CD4-positive, alpha-beta T cell treated with Interleukin-6 for 4 hours (primary cell): ENCODE results near the gene MAML3.

ENCODE experiments used
- DNase-seq: peaks from one replicate; pipeline ENCODE4 v3.0.0-alpha.2; 2020; ENCODE audit warnings: mixed read lengths

MAML3 gene

DNA sequence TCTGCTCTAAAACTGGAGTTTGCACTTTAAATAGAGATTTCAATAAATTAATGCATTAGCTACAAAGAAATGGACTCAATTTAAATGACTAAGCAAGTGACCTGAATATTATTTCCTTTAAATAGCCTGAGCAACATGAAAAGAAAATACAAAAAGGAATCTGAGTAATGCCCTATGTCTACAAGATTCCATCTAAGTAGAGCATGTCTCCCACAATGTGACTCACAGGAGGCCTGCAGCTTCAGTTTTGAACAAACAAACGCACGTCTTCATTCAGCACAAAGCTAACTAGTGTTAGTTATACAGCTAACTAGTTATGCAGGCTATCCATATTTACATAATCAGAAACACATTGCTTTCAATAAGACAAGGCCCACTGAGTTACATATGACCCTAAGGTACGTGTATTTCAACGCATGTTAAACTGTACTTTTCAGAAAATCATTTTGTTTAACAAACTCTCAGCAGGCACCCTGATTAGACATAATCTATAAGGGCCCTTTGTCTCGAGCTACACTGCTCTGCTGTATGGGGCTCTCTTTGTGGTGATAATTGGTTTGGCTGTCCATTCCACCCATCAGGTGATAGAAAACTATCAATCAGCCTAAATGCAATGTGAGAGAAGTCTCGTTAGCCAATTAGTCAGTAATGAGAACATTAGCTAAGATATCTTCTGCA, 116.5 kb downstream of the MAML3 start:
- no peak for DNase-seq

- DNase-seq: no peak
Observed at GRCh38 chr4:140031706-140032105, 122.3 kb downstream of the MAML3 start.

DNA sequence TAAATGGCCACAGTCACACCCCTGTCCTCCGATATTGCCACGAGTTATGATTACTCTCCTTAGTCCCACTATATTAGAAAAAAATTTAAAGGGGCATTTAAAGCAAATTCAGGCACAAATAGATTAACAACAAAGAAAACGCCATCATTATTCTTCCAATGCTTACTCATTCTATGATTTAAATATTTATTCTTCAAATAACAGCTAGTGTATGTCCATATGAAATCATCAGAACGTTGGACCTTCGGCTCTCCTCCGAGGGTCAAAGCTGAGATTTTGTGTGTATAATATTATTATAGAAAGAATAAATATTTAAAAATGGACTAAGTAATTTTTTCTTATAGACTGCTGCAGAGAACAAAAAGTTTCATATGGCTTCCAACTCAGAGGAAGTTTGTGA, 122.9 kb downstream of the MAML3 start:
- no peak for DNase-seq

DNA sequence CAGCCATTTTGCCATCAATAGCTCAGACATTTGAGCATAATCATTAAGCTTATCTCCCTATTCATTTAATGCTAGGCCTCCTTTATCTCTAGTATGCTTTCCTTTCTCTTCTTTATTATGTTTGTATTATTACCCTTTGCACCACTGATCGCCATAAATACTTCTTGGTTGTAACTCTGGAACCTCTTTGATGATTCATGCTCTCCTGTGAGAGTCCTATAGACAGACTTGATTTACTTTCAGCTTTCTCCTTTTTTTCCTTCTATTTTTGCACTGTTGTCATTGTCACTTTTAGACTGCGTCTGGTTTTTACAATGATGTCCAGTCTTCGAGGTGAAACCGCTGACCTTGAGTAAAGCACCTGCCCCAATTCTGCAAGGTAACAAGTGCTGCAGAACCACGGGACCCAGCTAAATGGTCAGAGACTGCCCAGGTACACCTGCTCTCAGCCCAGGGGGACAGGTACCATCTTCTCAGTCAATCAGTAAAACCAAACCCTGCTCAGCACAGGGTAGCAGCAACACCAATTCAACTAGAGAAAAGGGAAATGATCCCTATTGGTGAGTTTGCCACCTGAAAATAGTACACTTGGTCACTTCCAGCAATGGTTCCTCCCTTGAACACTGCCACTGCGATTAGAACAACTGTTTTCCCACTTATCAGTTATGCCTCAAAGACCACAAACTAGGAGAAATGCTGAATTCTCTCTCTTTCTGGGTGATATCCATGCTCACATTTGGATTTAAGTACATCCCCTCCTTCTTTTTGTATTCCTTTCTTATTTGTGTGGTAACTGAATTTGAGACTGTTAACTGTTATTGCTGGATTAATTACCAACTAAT, 125.1 kb downstream of the MAML3 start:
- no peak for DNase-seq

- DNase-seq: no peak
Observed at GRCh38 chr4:140028101-140028500, 125.9 kb downstream of the MAML3 start.

GRCh38 chr4:140027101-140027500, 126.9 kb downstream of the MAML3 start:
- DNase-seq: no peak

DNA sequence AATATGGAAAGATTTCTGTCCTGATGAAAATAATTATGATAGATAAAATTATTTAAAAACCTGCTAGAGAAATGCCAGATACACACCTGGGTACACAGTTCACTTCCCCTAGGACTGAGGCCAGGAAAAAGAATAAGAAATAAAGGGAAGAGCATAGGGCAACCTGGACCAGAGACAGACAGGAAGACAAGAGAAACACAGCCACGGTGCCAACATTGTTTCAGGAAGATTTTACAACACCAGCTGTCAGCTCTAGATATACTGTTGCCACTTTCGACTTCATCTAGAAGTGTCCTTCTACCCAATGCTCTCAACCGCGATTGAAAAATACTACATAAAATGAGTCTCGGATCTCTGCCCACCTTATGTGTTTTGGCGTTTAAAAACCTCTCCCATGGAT, 128.5 kb downstream of the MAML3 start:
- no peak for DNase-seq

DNA sequence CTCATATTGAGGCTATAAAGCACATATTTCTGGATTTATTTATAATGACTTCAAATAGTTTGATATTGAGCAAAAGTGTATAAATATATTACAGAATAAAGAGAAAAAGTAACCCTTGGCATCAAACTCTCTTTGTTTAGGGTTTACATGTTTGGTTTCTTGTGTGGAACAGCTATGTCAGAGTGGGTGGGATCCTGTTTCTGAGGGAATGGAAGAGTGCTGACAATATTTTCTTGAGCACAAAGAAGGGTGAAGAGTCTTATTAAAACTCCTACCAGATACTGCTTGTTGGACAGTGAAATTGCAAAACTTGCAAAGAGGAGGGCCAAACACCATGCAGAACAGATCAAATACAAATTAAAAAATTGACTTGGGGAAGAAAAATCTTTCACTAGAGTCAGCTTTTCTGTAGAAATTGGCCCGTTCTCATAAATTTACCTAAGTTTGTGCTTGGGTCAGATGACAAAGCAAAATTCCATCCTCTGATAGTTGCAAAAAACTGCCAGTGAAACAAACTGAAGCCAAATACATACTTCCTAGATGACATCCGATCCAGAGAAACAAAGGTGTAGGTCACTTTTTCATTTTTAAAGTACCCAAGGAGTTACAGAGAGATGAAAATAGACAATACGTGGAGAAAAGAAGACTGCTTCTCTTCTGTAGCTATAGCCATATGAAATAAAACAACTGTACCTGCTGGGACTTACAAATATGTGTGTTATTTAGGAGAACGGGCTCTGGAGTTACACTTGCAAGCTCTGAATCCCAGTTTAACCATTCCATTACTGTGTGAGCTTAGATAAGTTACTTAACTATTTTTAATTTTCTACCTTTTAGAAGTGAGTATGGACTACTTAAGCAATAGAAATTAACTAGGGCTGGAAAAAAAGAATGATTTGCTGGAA, 133.3 kb downstream of the MAML3 start:
- no peak for DNase-seq

DNA sequence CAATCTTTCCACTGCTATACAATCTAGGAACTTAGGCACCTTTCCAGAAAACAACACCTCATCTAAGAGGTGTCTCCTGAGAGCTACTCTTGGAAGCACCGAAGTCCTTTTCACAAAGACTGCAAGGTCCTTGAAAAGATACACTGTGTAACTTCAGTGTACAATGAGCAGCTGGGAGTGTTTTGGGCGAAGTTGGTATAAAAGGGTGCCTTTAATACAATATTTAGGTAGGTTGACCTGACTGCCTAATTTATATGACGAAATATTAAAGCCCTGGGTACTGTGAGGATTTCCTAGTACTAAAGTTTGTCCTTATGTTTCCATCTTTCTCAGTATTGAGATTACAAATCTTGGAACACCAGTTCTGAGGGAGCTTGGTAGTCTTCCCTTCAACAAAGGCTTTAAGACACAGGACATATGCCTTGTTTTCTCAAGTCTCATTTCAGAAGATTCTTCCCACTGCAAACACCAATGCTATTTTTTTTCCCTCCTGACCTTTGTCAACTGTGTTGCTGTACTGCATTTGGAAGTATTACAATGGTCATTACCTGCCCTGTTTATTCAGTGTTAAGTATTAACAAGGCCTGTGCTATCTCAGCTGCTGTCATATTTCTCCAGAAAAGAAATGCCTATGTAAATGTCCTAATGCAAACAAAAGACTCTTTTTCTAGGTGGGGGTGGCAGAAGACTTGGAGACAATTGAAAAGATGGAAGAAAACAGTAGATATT, 134.2 kb downstream of the MAML3 start:
- DNase-seq: no peak

- DNase-seq: no peak
Observed at GRCh38 chr4:140018931-140019618, 134.9 kb downstream of the MAML3 start.

GRCh38 chr4:140014284-140014683, 139.7 kb downstream of the MAML3 start:
- no peak for DNase-seq

DNA sequence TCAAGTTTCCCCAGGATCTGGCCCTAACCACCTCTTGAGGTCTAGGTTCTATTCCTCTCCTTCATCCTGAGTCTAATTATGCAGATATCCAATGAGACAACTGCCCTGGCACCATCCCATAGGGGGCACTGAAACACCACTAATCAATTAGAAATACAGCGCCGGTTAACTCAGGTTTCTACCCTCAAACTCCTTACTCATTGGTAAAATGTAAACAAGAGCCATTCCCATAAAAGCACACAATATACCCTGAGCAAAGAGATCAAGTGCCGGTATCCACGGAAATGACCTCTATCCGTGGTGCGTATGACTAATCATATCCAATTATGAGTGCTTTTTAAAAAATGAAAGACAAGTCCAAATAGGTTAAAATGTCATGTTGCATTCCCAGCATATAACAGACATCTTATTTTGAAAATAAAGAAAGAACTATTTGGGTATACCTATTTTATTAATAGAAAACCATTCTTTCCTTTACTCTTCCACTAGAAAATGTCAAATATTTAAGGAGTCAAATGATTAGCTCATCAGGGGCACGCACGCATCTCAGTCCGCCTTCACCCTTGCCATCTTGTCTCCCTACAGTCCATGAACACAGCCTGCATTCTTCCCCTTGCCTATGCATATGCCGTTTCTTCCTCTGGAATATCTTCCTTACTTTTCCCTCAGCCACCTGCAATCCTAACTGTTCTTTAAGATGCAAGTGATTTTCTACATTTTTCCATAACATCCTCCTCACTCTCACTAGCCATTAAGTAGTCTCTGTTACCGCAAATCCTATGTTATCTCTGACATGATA, 141.1 kb downstream of the MAML3 start:
- peak; percentile 75 for DNase-seq

DNA sequence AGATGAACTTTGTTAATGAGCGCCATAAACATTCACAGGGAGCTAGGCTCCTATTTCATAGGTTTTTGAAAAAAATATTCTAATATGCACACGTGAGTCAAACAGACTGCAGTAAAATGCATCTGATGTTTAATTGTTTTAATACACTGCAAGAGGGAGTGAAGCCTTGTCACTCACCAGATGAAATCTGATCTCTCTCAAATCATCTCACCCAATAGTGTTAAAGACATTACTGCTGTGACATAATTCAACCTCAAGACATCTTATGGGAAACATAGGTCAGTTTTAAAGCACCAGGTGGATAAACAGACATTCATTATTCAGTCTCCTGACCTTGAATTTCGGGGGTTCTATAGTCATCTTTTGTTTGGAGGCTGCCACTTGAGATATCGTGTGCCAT, 148.3 kb downstream of the MAML3 start:
- no peak for DNase-seq

GRCh38 chr4:140004922-140005627, 148.9 kb downstream of the MAML3 start:
- DNase-seq: no peak

DNA sequence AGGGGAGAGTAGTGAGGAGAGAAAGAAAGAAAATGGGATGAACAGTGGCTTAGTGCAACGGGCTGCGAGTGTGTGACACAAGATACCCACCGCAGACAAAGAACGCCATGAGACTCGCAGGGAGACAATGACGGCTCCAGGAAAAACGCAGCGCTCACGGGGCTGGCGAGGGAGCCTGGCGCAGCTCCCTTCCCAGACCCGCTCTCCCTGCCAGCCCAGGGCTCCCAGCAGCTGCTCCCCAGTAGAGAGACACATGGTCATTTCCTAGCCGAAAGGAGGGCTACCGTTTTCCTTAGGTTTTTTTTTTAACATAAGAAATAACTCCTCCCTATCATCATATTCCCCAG, 149.5 kb downstream of the MAML3 start:
- no peak for DNase-seq

GRCh38 chr4:140003876-140004548, 150.0 kb downstream of the MAML3 start:
- DNase-seq: no peak

GRCh38 chr4:140000232-140000631, 153.8 kb downstream of the MAML3 start:
- no peak for DNase-seq

- DNase-seq: peak; percentile 5
Observed at GRCh38 chr4:139988863-139989765, 164.9 kb downstream of the MAML3 start.

DNA sequence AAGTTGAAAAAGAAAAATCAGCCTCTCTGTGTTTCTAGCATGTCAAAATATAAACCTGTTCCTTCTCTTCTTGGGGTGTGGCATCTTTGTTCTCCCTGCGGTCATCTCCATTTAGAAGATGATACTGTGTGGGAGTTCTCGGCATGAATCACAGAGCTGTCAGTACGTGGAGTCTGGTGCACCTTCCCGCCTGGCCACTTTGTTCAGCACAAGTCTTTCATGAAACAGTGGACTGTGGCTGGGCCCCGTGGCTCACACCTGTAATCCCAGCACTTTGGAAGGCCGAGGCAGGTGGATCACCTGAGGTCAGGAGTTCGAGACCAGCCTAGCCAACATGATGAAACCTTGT, 166.5 kb downstream of the MAML3 start:
- no peak for DNase-seq
